OCI-LY7 (cell line): ENCODE data around the gene GRIN2D.

Source experiments
- EZH2phosphoT487 ChIP-seq: fragments of 200-600 bp; sonication (generic); IDR thresholded peaks from 2 replicates; pipeline ENCODE4 v1.6.1; 2018; ENCODE audit warnings: low read depth, borderline replicate concordance, mild to moderate bottlenecking, mixed run types, antibody characterized with exemption, low read length, moderate library complexity, mixed read lengths
- TF ChIP-seq, protein P1 (sequence below): fragments of 200-600 bp; sonication (generic); conservative IDR thresholded peaks from 2 replicates; pipeline ENCODE4 v1.5.1; 2014; ENCODE audit warnings: mild to moderate bottlenecking, antibody characterized with exemption, low read length, moderate library complexity, mixed read lengths

DNA sequence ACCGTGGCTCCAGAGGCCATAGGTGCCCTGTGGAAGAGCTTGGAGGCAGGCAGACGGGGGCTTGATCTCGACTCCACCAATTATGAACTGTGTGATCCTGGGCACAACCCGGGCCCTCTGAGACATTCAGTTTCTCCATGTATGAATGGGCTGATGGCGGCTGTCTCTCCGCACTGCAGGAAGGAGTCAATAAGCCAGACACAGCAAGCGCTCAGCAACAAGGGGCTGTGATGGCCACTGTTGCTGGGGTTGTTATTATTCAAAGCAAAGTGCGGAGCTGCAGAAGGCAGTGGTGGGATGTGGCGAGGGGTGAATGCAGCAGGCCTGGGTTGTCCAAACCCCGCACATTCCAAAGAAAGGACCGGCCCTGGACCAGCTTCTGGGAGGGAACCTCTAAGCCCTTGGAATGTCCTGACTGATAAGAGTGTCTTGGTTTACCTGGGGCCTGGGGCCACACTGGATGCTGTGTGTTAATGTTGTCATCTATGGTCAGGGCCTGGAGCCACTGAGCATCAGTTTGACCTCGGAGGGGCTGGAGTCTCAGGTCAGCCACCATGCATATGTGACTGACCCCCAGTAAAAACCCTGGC is 38.0 kb upstream of the GRIN2D start:
- TF ChIP-seq, protein P1, sequence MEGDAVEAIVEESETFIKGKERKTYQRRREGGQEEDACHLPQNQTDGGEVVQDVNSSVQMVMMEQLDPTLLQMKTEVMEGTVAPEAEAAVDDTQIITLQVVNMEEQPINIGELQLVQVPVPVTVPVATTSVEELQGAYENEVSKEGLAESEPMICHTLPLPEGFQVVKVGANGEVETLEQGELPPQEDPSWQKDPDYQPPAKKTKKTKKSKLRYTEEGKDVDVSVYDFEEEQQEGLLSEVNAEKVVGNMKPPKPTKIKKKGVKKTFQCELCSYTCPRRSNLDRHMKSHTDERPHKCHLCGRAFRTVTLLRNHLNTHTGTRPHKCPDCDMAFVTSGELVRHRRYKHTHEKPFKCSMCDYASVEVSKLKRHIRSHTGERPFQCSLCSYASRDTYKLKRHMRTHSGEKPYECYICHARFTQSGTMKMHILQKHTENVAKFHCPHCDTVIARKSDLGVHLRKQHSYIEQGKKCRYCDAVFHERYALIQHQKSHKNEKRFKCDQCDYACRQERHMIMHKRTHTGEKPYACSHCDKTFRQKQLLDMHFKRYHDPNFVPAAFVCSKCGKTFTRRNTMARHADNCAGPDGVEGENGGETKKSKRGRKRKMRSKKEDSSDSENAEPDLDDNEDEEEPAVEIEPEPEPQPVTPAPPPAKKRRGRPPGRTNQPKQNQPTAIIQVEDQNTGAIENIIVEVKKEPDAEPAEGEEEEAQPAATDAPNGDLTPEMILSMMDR: no peak
- TF ChIP-seq EZH2phosphoT487: no peak
